Sigmoid colon (tissue), 3 donors: Measurements from ENCODE around the gene LAMA3.

ENCODE experiments used
- POLR2A ChIP-seq, 2 donors: fragments of 450-650 bp; IDR thresholded peaks; one replicate each; pipeline ENCODE4 v1.6.1; 2016; ENCODE audit warnings: antibody characterized with exemption in 2 of 2, mild to moderate bottlenecking in 2 of 2, moderate library complexity in 2 of 2
- TF ChIP-seq, protein P1 (sequence below), 4 experiments: fragments of 450-650 bp in 3 of 4; fragments of 200-600 bp in 1 of 4; IDR thresholded peaks; one replicate each; pipeline ENCODE4 v1.5.1; 2016 to 2019; ENCODE audit warnings: antibody characterized with exemption in 4 of 4, mild to moderate bottlenecking in 3 of 4, moderate library complexity in 2 of 4

- TF ChIP-seq POLR2A (IDR thresholded peaks at IDR 0.05), result no peak
- TF ChIP-seq, protein P1, sequence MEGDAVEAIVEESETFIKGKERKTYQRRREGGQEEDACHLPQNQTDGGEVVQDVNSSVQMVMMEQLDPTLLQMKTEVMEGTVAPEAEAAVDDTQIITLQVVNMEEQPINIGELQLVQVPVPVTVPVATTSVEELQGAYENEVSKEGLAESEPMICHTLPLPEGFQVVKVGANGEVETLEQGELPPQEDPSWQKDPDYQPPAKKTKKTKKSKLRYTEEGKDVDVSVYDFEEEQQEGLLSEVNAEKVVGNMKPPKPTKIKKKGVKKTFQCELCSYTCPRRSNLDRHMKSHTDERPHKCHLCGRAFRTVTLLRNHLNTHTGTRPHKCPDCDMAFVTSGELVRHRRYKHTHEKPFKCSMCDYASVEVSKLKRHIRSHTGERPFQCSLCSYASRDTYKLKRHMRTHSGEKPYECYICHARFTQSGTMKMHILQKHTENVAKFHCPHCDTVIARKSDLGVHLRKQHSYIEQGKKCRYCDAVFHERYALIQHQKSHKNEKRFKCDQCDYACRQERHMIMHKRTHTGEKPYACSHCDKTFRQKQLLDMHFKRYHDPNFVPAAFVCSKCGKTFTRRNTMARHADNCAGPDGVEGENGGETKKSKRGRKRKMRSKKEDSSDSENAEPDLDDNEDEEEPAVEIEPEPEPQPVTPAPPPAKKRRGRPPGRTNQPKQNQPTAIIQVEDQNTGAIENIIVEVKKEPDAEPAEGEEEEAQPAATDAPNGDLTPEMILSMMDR (IDR thresholded peaks at IDR 0.05), result no peak
Measured at GRCh38 chr18:23932385-23933067, 243.3 kb downstream of the LAMA3 start.
